Measurements from ENCODE around the gene VPS51. TPM values are rescaled to one million over a fixed set of nuclear protein-coding genes. Genes with fewer than 3 reads are reported as not detected.

VPS51 gene
- total RNA-seq, 2 experiments from 2014 or later, result 103 TPM

- peaks cover 42% of the 10 kb centered on the region for H3K4me1 Mint-ChIP-seq (ENCODE audit: low read depth)
- ChIA-PET CTCF (interaction anchor here (0.8 to 7.6 kb wide), 19 partner anchors 7 to 263 kb away, joined by 3 to 115 read pairs (median 6); partner anchors contain the start of genes ARL2, CAPN1, CDC42EP2 and CDCA5), POLR2A (interaction anchor here (0.5 to 16.2 kb wide), 9 partner anchors 10 to 440 kb away, joined by 3 to 294 read pairs (median 3); partner anchors contain the start of genes ARL2, CAPN1, FAU and MRPL49)
- no peaks in the 10 kb centered on the region for H3K27me3 Mint-ChIP-seq
- no peak for TF ChIP-seq CTCF (IDR thresholded peaks at IDR 0.05)
- H3K9me3 Mint-ChIP-seq, result no peaks in the 10 kb centered on the region
- H3K4me3 Mint-ChIP-seq, result peak overlapping the region; percentile 86
- intact Hi-C loops (cut with micrococcal nuclease), result loop anchor here (10.0 kb wide), 1 partner anchor 96 kb away; the partner anchor contains the start of gene ARL2
- peaks cover 15% of the 10 kb centered on the region for H3K36me3 Mint-ChIP-seq (ENCODE audit: low read depth)
- DNase-seq, result no peak
- no peak for ATAC-seq
- H3K27ac Mint-ChIP-seq, result peak overlapping the region; percentile 81
Measured at GRCh38 chr11:65111159-65111743, 15.2 kb downstream of the VPS51 start.

- Mint-ChIP-seq H3K4me1 (ENCODE audit: low read depth) (peaks cover 43% of the 10 kb centered on the region), H3K27me3 (no peaks in the 10 kb centered on the region), H3K36me3 (ENCODE audit: low read depth) (peaks cover 19% of the 10 kb centered on the region), H3K27ac (peak within 1 kb of the TSS; percentile 84), H3K4me3 (peak within 1 kb of the TSS; percentile 86), H3K9me3 (no peaks in the 10 kb centered on the region)
- TF ChIP-seq CTCF (IDR thresholded peaks at IDR 0.05), result no peak
- ATAC-seq, result peak; percentile 77
- CTCF ChIA-PET, result interaction anchor here (0.8 to 7.6 kb wide), 16 partner anchors 8 to 385 kb away, joined by 3 to 115 read pairs (median 5); partner anchors contain the start of genes ARL2, CAPN1, CDC42EP2 and DPF2
- peak; percentile 98 for DNase-seq
- intact Hi-C loops (cut with micrococcal nuclease), result loop anchor here (10.0 kb wide), 1 partner anchor 97 kb away; the partner anchor contains the start of gene ARL2
- POLR2A ChIA-PET, result interaction anchor here (1.0 to 16.2 kb wide), 11 partner anchors 10 to 311 kb away, joined by 3 to 294 read pairs (median 3); partner anchors contain the start of genes ARL2, CDCA5, FAU and MRPL49
Measured at GRCh38 chr11:65111744-65112545, 15.9 kb downstream of the VPS51 start, which contains the start of gene TM7SF2. Gene TM7SF2 (plus strand): TSS chr11:65111872. CDS start chr11:65112016, 144 bp downstream.

GRCh38 chr11:65112546-65113360 lies 16.7 kb downstream of the VPS51 start:
- H3K4me1 Mint-ChIP-seq (ENCODE audit: low read depth), result peaks cover 43% of the 10 kb centered on the region

More at GRCh38 chr11:65112546-65113360, 16.7 kb downstream of the VPS51 start:
- ChIA-PET CTCF (interaction anchor here (0.6 to 7.6 kb wide), 15 partner anchors 8 to 384 kb away, joined by 3 to 115 read pairs (median 4); partner anchors contain the start of genes ARL2, CAPN1, CDC42EP2 and FAU), POLR2A (interaction anchor here (0.5 to 16.2 kb wide), 12 partner anchors 9 to 140 kb away, joined by 3 to 294 read pairs (median 4); partner anchors contain the start of genes ARL2, CDCA5, FAU and MRPL49)
- H3K27ac Mint-ChIP-seq, result peak overlapping the region; percentile 84
- H3K9me3 Mint-ChIP-seq, result no peaks in the 10 kb centered on the region
- peak; percentile 48 for ATAC-seq
- H3K4me3 Mint-ChIP-seq, result peak overlapping the region; percentile 86
- peak; percentile 94 for TF ChIP-seq CTCF (IDR thresholded peaks at IDR 0.05)
- peaks cover 24% of the 10 kb centered on the region for H3K36me3 Mint-ChIP-seq (ENCODE audit: low read depth)
- no peaks in the 10 kb centered on the region for H3K27me3 Mint-ChIP-seq
- DNase-seq, result peak; percentile 79
- intact Hi-C loops (cut with micrococcal nuclease), result loop anchor here (10.0 kb wide), 1 partner anchor 98 kb away; the partner anchor contains the start of gene ARL2

Data from activated CD8-positive, alpha-beta T cell treated with anti-CD3 and anti-CD28 coated beads for 36 hours (primary cell).